Measurements from ENCODE around the gene UBAC2.

Gene UBAC2

GRCh38 chr13:99376132-99376531 is 175.5 kb downstream of the UBAC2 start:
- no peak overlapping the region for H3K27ac Mint-ChIP-seq
- CTCF ChIA-PET: interaction anchor here (1.4 to 3.8 kb wide), 3 partner anchors 11 to 106 kb away, joined by 3 to 22 read pairs (median 5); no protein-coding TSS in a partner anchor
- H3K36me3 Mint-ChIP-seq: peaks cover 70% of the 10 kb centered on the region

DNA sequence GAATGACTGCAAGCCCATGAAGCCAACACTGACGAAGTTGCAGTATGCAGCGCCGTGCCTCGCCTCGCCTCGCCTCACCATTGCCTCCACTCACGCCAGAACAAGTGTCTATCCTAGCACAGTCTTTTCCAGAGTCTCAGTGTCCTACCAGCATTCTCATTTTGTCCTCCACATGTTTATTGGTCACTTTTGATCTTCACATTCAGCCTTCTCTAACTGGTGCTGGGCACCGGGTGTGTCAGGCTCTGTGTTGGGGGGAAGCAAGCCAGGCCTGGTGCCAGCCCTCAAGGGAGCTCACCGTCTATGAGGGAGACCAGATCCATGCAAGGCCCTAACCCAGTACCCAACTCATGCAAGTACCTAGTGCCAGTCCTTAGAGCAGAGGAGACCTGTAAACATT is 176.3 kb downstream of the UBAC2 start:
- Mint-ChIP-seq H3K4me1 (peaks cover 93% of the 10 kb centered on the region), H3K27me3 (no peaks in the 10 kb centered on the region), H3K4me3 (no peak overlapping the region), H3K9me3 (no peaks in the 10 kb centered on the region), H3K36me3 (peaks cover 72% of the 10 kb centered on the region), H3K27ac (no peak overlapping the region)
- CTCF ChIA-PET: interaction anchor here (1.4 to 3.8 kb wide), 2 partner anchors 10 to 107 kb away, joined by 3 to 22 read pairs; no protein-coding TSS in a partner anchor
- DNase-seq: no peak

More at GRCh38 chr13:99376132-99376531, 175.5 kb downstream of the UBAC2 start:
- H3K9me3 Mint-ChIP-seq: no peaks in the 10 kb centered on the region
- H3K27me3 Mint-ChIP-seq: no peaks in the 10 kb centered on the region
- H3K4me3 Mint-ChIP-seq: no peak overlapping the region
- H3K4me1 Mint-ChIP-seq: peaks cover 91% of the 10 kb centered on the region
- DNase-seq: no peak

- peaks cover 66% of the 10 kb centered on the region for H3K36me3 Mint-ChIP-seq
- no peak overlapping the region for H3K27ac Mint-ChIP-seq
- H3K4me1 Mint-ChIP-seq: peaks cover 93% of the 10 kb centered on the region
- no peak for DNase-seq
- H3K4me3 Mint-ChIP-seq: no peak overlapping the region
- CTCF ChIA-PET: interaction anchor here (1.4 to 3.8 kb wide), 2 partner anchors 10 to 108 kb away, joined by 3 to 22 read pairs; no protein-coding TSS in a partner anchor
- no peaks in the 10 kb centered on the region for H3K27me3 Mint-ChIP-seq
- H3K9me3 Mint-ChIP-seq: no peaks in the 10 kb centered on the region
These were observed 177.0 kb downstream of the UBAC2 start for GRCh38 chr13:99377641-99378040.

GRCh38 chr13:99378985-99379733 is 178.5 kb downstream of the UBAC2 start:
- no peak overlapping the region for H3K4me3 Mint-ChIP-seq
- no peaks in the 10 kb centered on the region for H3K9me3 Mint-ChIP-seq
- no peak overlapping the region for H3K27ac Mint-ChIP-seq
- no peak for DNase-seq
- H3K36me3 Mint-ChIP-seq: peaks cover 57% of the 10 kb centered on the region
- H3K4me1 Mint-ChIP-seq: peaks cover 93% of the 10 kb centered on the region
- CTCF ChIA-PET: interaction anchor here (1.1 kb wide), 1 partner anchor 57 kb away, joined by 5 read pairs; no protein-coding TSS in a partner anchor
- no peaks in the 10 kb centered on the region for H3K27me3 Mint-ChIP-seq

GRCh38 chr13:99379856-99380801 is 179.5 kb downstream of the UBAC2 start:
- H3K4me1 Mint-ChIP-seq: peaks cover 93% of the 10 kb centered on the region
- CTCF ChIA-PET: interaction anchor here (1.3 to 13.8 kb wide), 9 partner anchors 13 to 204 kb away, joined by 3 to 328 read pairs (median 6); no protein-coding TSS in a partner anchor
- H3K36me3 Mint-ChIP-seq: peaks cover 51% of the 10 kb centered on the region
- no peaks in the 10 kb centered on the region for H3K9me3 Mint-ChIP-seq
- H3K27me3 Mint-ChIP-seq: no peaks in the 10 kb centered on the region
- DNase-seq: no peak
- H3K27ac Mint-ChIP-seq: peak overlapping the region; percentile 91
- no peak overlapping the region for H3K4me3 Mint-ChIP-seq

DNA sequence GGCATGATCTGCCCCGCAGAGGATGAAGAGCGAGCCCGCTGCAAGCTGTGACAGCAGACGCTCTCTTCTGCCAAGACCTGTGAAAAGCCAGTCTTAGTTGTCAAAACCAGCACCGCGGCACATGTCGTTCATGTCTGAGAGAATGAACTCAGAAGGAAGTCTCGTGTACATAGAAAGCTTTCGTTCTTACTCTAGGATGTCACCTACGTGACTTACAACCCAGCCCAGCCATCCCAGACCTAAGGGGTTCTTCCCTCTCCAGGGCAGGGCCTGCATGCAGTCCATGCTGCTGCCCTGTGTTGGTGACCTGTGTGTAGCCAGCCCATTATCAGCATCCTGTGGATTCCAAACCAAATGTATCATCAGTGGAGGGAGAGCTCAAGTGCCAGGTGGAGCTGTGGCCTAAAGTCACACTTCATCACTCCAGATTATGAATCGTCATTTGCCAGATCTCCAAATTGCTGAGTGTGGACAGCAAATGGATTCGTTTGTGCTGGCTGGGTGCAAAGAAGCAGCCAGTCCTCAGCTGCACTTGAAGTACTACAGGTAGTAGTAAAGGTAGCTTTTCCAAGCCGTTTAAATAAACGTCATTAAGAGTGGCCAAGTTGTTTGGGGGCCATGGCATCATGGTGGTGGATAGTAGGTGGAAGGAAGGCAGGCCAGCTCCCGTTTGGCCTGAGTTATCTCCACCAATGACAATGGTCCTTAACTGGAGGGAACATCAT is 180.4 kb downstream of the UBAC2 start:
- CTCF ChIA-PET: interaction anchor here (0.7 to 13.8 kb wide), 19 partner anchors 9 to 205 kb away, joined by 3 to 328 read pairs (median 3); no protein-coding TSS in a partner anchor
- H3K27me3 Mint-ChIP-seq: no peaks in the 10 kb centered on the region
- H3K36me3 Mint-ChIP-seq: peaks cover 55% of the 10 kb centered on the region
- H3K9me3 Mint-ChIP-seq: no peaks in the 10 kb centered on the region
- no peak overlapping the region for H3K4me3 Mint-ChIP-seq
- peak; percentile 80 for DNase-seq
- H3K27ac Mint-ChIP-seq: peak overlapping the region; percentile 91
- H3K4me1 Mint-ChIP-seq: peaks cover 93% of the 10 kb centered on the region

- peak overlapping the region; percentile 3 for H3K4me3 Mint-ChIP-seq
These were observed 181.1 kb downstream of the UBAC2 start for GRCh38 chr13:99381766-99382165.

DNA sequence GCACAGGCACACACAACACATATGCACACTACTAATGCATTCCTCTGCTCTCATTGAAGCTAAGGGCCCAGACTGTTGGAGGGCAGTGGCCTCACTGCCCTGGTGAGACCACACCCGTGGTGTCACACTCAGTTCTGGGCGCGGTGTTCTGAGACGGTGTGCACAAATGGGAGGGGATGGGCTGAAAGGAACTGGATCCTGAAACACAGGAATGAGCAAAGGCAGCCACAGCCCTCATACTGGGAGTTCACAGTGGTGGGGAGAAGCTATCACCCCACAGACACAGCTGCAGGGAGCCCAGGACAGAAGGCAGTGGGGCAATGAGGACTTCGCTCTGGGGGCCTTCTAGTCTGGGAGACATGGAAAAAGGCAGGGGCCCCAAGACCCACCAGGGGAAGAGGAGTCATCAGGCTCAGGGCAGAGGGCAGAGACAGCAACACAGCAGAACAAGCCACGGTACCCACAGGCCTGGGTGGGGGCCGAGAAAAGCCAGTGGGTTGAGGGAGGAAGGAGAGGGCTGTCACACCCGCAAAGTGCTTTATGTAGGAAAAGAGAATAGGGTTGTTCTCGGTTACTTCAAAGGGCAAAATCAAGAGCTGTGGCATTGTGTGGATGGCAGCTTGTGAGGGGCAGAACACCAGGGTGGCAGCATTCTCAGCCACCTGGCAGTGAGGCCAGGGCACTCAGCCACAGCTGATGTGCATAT is 181.9 kb downstream of the UBAC2 start:
- DNase-seq: peak; percentile 66

More at GRCh38 chr13:99381766-99382165, 181.1 kb downstream of the UBAC2 start:
- CTCF ChIA-PET: interaction anchor here (0.8 to 13.8 kb wide), 20 partner anchors 8 to 205 kb away, joined by 3 to 328 read pairs (median 4); no protein-coding TSS in a partner anchor
- no peak for DNase-seq
- Mint-ChIP-seq H3K27me3 (no peaks in the 10 kb centered on the region), H3K27ac (peak overlapping the region; percentile 91), H3K36me3 (peaks cover 54% of the 10 kb centered on the region), H3K4me1 (peaks cover 92% of the 10 kb centered on the region), H3K9me3 (no peaks in the 10 kb centered on the region)

GRCh38 chr13:99383511-99383921 is 182.9 kb downstream of the UBAC2 start:
- Mint-ChIP-seq H3K4me1 (peaks cover 97% of the 10 kb centered on the region), H3K9me3 (no peaks in the 10 kb centered on the region), H3K27me3 (no peaks in the 10 kb centered on the region), H3K27ac (peak overlapping the region; percentile 91), H3K36me3 (peaks cover 51% of the 10 kb centered on the region), H3K4me3 (peak overlapping the region; percentile 49)
- DNase-seq: no peak
- CTCF ChIA-PET: interaction anchor here (0.6 to 13.8 kb wide), 11 partner anchors 9 to 207 kb away, joined by 3 to 328 read pairs (median 3); no protein-coding TSS in a partner anchor

More for the DNA sequence above, 181.9 kb downstream of the UBAC2 start:
- Mint-ChIP-seq H3K27ac (peak overlapping the region; percentile 91), H3K36me3 (peaks cover 53% of the 10 kb centered on the region), H3K9me3 (no peaks in the 10 kb centered on the region), H3K4me1 (peaks cover 92% of the 10 kb centered on the region), H3K27me3 (no peaks in the 10 kb centered on the region), H3K4me3 (peak overlapping the region; percentile 49)
- CTCF ChIA-PET: interaction anchor here (0.7 to 13.8 kb wide), 14 partner anchors 8 to 206 kb away, joined by 3 to 328 read pairs (median 4); no protein-coding TSS in a partner anchor

- peaks cover 95% of the 10 kb centered on the region for H3K4me1 Mint-ChIP-seq
- H3K36me3 Mint-ChIP-seq: peaks cover 46% of the 10 kb centered on the region
- no peaks in the 10 kb centered on the region for H3K27me3 Mint-ChIP-seq
- peak; percentile 45 for DNase-seq
- H3K27ac Mint-ChIP-seq: peak overlapping the region; percentile 91
- H3K9me3 Mint-ChIP-seq: no peaks in the 10 kb centered on the region
- H3K4me3 Mint-ChIP-seq: no peak overlapping the region
- CTCF ChIA-PET: interaction anchor here (0.6 to 13.8 kb wide), 6 partner anchors 10 to 207 kb away, joined by 3 to 328 read pairs (median 10); no protein-coding TSS in a partner anchor
These were observed 183.3 kb downstream of the UBAC2 start for GRCh38 chr13:99383946-99384345.

GRCh38 chr13:99384468-99384867 is 183.8 kb downstream of the UBAC2 start:
- peak overlapping the region; percentile 13 for H3K4me3 Mint-ChIP-seq
- CTCF ChIA-PET: interaction anchor here (1.2 to 13.8 kb wide), 5 partner anchors 10 to 208 kb away, joined by 4 to 328 read pairs (median 11); no protein-coding TSS in a partner anchor
- no peaks in the 10 kb centered on the region for H3K27me3 Mint-ChIP-seq
- H3K27ac Mint-ChIP-seq: peak overlapping the region; percentile 91
- H3K36me3 Mint-ChIP-seq: peaks cover 41% of the 10 kb centered on the region
- peaks cover 90% of the 10 kb centered on the region for H3K4me1 Mint-ChIP-seq
- peak; percentile 59 for DNase-seq
- H3K9me3 Mint-ChIP-seq: no peaks in the 10 kb centered on the region

- Mint-ChIP-seq H3K4me1 (peaks cover 83% of the 10 kb centered on the region), H3K36me3 (peaks cover 34% of the 10 kb centered on the region), H3K4me3 (no peak overlapping the region), H3K27ac (peak overlapping the region; percentile 91), H3K9me3 (no peaks in the 10 kb centered on the region), H3K27me3 (no peaks in the 10 kb centered on the region)
- CTCF ChIA-PET: interaction anchor here (1.2 to 13.8 kb wide), 4 partner anchors 33 to 209 kb away, joined by 4 to 328 read pairs (median 112); no protein-coding TSS in a partner anchor
- DNase-seq: no peak
These were observed 184.5 kb downstream of the UBAC2 start for GRCh38 chr13:99385161-99385560.

Measured in activated naive CD4-positive, alpha-beta T cell treated with anti-CD3 and anti-CD28 coated beads, Interleukin-2, amount 10 ng/mL, durations not matched to agents 7 days and 5 days (primary cell).